SHP77 treated with DMSO at 0.1 percent for 48 hours (cell line): ENCODE measurements around the gene AGAP1.

Experiments
- DNase-seq: peaks from one replicate; lab custom pipeline; 2025; lab: John Stamatoyannopoulos, UW

Gene AGAP1

GRCh38 chr2:235690082-235690808 is 196.4 kb downstream of the AGAP1 start:
- no peak for DNase-seq

DNA sequence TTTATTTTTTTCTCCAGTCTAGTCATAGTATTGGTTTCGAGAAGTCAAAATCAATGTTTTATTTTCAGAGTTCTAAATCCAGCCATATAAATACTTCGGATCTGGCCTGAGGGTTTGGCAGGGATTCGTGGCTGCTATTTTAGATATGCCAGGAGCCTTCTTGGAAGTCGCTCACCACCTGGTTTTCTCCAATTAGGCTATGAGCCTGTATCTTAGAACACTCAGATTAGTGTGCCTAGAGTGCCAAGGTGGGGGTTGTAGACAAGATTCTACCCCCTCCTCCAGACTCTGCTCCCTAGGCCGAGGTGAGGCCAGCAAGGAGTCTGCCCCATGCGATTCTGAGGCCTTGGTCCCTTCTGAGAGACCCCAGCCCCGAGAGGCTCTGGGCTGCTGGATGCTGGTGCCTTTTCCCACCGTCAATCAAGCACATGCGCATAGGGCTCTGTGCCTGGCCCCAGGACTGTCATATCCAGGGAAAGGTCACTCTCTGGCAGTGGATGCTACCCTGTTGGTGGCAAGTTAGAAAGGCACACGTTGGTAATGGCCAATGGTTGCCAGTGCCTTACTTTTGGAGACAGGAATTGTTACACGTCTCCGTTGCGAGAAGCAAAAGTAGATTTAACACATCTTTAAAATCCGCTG is 197.1 kb downstream of the AGAP1 start:
- DNase-seq = no peak

GRCh38 chr2:235692076-235692475 is 198.2 kb downstream of the AGAP1 start:
- no peak for DNase-seq

DNA sequence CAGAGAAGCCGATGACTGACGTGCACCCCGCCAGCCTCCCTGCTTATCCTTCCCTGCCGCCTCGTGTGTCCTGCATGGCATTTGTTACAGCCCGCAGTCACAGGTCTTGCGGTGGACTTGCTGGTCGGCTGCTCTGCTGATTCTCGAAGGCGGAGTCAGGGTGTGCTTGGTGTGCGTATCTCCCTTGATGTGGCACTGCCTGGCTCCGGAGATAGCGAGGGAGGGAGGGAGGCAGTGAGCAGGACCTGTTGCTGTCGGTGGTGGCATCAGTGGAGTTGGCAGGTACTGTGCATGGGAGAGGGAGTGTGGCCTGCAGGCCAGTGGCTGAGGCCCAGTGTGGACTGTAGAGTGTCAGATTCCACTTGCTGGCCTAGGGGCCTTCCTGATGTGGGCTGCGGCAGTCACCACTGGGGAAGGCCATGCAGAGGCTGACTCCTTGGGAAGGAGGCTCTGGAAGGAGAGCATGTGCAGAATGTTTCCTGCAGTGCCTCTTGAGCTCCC is 198.9 kb downstream of the AGAP1 start:
- no peak for DNase-seq

- DNase-seq = no peak
These were observed 199.4 kb downstream of the AGAP1 start for GRCh38 chr2:235693279-235693678.

DNA sequence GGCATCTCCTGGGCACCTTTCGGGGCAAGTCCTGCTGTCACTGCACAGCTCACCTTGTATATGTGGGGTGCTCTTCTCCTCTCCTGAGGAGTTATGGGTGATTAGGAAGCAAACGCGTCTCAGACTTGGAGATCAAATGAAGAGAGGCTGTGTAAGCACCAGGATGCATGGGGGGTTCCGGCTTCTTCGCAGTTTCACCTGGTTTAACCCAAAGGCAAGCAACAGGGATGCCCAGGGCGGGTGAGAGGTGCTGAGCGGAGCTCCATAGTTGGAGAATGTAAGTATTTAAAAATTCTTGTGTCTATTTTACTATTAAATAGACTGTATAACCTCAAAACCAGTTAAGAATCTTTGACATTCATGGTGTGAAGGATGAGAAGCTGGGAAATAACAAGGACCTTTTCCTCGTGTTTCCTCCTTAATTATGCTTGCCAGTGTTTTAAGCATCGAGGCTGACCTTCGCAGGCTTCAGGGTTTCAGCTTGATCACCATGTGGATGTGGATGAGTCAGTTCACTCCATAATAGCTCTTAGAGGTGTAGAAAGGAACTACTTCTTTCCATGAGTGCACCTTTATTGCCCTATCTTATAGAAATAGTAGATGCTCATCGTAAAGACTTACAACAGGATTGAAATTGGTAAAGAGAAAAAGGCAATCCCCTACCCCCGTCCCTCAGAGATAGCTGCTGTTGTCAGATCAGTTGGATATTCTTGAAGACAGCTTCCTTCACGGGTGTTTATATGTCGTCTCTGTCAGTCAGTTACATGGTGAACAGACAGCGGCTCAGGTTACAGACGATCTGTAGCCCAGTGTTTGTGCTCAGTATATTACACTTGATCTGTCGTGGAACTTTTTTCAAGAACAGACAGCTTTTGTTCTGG is 201.1 kb downstream of the AGAP1 start:
- DNase-seq = no peak

GRCh38 chr2:235695602-235695895 is 201.7 kb downstream of the AGAP1 start:
- DNase-seq = no peak

DNA sequence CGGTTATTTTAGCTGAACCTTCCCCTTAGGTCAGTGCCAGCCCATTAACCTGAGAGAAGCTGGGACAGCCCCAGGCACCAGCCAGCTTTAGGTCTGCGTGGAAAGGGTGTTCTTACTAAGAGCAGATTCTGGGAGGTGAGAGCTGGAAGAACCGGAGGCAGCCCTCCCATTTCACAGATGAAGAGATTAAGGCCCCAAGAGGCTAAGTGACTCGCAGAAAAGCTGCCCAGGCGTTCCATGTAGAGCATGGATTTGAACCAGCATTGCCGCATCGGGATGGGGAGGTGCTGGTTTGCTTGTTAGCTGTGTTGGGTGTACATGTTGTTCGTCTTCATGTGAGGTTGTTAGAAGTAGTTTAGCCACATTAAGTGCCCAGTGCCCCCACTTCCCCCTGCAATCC is 203.2 kb downstream of the AGAP1 start:
- no peak for DNase-seq

- DNase-seq = peak; percentile 28
These were observed 204.2 kb downstream of the AGAP1 start for GRCh38 chr2:235698028-235698427.

- DNase-seq = no peak
These were observed 204.6 kb downstream of the AGAP1 start for GRCh38 chr2:235698491-235698890.

- DNase-seq = no peak
These were observed 205.7 kb downstream of the AGAP1 start for GRCh38 chr2:235699576-235699975.

DNA sequence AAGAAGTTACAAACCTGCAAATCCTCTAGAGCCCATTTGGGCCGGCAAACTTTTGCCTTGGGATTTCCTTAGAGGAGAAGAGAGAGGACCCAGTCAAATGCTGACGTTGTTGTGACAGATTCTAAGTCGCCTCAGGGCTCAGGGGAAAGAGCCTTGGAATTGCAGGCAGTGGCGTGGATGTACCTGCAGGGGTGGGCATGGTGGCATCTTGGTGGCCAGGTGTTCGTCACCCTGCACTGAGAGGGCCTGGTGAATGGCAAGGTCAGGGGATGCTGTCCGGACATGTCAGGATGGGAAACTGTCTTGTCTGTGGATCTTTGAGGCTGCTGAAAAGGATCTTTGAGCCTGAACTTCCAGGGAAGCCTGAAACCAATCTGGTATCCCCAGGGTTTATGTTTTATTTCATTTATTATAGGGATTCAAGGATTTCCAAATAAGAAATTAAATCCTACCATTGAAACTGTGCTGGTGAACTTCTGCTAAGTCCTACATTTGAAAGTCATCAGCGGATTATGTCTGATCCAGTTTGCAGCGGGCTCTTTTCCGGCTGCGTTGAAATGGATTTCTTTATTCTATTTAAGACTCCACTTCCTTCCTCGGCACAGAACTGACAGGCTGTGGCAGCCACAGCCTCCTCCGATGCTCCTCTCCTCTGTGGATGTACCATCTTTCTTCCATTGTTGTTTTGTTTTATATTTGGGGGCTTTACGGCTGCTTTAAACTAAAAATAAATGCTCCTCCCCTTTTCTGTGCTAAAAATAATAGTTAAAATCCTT is 207.6 kb downstream of the AGAP1 start:
- DNase-seq = no peak

GRCh38 chr2:235702186-235702585 is 208.3 kb downstream of the AGAP1 start:
- no peak for DNase-seq

DNA sequence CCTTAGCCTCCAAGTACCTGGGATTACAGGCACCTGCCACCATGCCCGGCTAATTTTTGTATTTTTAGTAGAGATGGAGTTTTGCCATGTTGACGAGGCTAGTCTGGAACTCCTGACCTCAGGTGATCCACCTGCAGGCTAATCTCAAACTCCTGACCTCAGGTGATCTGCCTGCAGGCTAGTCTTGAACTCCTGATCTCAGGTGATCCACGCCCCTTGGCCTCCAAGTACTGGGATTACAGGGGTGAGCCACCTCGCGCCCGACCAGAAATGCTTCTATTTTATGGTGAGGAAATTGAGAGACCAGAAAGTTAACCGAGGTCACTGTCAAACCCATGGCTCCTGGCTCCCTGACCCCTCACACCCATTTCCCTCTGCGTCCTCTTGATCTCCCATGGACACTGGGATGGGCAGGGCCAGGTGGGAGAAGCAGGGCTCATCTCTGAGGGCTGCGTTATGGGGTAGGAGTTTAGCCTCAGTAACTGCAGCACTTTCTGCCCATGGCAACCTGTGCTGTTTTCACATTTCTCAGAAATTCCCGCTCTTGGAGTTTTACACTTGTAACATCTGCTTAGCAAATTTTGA is 210.0 kb downstream of the AGAP1 start:
- no peak for DNase-seq

- no peak for DNase-seq
These were observed 211.5 kb downstream of the AGAP1 start for GRCh38 chr2:235705296-235705695.

DNA sequence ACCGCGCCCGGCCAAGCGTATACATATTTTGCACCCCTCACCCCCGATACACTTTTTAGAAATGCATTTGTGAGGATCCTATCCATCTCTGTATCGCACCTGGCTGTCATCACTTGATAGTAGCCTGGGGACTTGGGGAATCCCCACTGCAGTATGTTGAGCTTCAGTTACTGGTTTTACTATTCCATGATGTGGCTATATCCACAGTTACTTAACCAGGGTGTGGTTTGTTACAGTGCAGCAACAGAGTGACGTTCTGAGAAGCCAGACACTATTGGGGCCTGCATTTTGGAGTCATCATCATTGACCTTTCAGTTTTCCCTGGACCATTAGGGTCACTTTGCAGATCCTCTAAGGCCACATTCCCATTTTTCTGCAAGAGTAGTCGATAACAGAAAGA is 212.7 kb downstream of the AGAP1 start:
- no peak for DNase-seq

DNA sequence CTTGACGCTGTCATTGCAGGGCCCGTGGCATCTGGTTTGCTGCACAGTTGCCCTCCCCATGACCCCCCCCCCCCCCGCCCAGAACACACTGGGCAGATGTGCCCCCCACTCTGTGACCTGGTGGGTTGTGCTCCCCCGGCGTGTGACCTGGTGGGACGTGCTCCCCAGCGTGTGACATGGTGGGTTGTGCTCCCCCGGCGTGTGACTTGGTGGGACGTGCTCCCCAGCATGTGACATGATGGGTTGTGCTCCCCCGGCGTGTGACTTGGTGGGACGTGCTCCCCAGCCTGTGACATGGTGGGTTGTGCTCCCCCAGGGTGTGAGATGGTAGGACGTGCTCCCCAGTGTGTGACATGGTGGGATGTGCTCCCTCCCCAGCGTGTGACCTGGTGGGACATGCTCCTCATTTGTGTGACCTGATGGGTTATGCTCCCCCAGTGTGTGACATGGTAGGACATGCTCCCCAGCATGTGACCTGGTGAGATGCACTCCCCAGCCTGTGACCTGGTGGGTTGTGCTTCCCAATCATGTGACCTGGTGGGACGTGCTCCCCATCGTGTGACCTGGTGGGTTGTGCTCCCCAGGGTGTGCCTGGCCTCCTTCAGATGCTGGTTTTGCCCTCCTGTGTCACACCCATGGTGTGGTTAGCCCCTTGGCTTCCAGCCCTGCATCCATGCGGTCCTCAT is 213.7 kb downstream of the AGAP1 start:
- no peak for DNase-seq

- DNase-seq = no peak
These were observed 215.4 kb downstream of the AGAP1 start for GRCh38 chr2:235709124-235709813.

GRCh38 chr2:235709969-235710879 is 216.4 kb downstream of the AGAP1 start:
- DNase-seq = no peak
